Caco-2 (cell line): ENCODE data around the gene PXK. TPM values are rescaled to one million over a fixed set of nuclear protein-coding genes. Genes with fewer than 3 reads are reported as not detected.

Experiments used
- BruUV-seq: library from RNA; stranded (reverse); fragments of 400-500 nt; replicated peaks from 2 replicates; lab custom pipeline; 2021; lab: Mats Ljungman, UMichigan
- CTCF ChIA-PET: fragments of 300-600 bp; sonication (Branson Sonifier 250); formaldehyde crosslinking; loops from one replicate; lab custom pipeline; 2022; ENCODE audit warnings: antibody characterized with exemption; lab: Charles Lee
- POLR2A ChIA-PET: fragments of 300-600 bp; sonication (Branson Sonifier 250); formaldehyde crosslinking; loops from one replicate; lab custom pipeline; 2022; ENCODE audit warnings: antibody characterized with exemption; lab: Charles Lee
- DNase-seq, 2 experiments: peaks; one replicate each; pipeline versions ENCODE4 v3.0.0 to v3.0.0-alpha.2; 2020 to 2022
- H3K27me3 ChIP-seq: replicated peaks from 2 replicates; pipeline ENCODE4 v1.6.0; 2011; ENCODE audit warnings: low read length; ENCODE audit not compliant: control insufficient read depth, insufficient read depth
- H3K36me3 ChIP-seq: 2 replicates; pipeline ENCODE4 v1.5.1; 2011; ENCODE audit warnings: low read length; ENCODE audit not compliant: control insufficient read depth, insufficient read depth
- H3K4me1 ChIP-seq: fragments of 250-450 bp; sonication (Bioruptor Pico); 2 replicates; pipeline ENCODE4 v1.5.1; 2020; ENCODE audit warnings: mild to moderate bottlenecking
- H3K4me3 ChIP-seq: 2 replicates; pipeline ENCODE4 v1.5.1; 2011; ENCODE audit warnings: low read depth, mild to moderate bottlenecking, control low read depth, low read length
- H3K9me3 ChIP-seq: fragments of 250-450 bp; sonication (Bioruptor Pico); 2 replicates; pipeline ENCODE4 v1.5.1; 2020; ENCODE audit warnings: mild to moderate bottlenecking, moderate library complexity
- H3K27ac Mint-ChIP-seq: one replicate; pipeline ENCODE4 v1.8.0; 2022; ENCODE audit warnings: mixed read lengths; ENCODE audit not compliant: unreplicated experiment
- H3K27me3 Mint-ChIP-seq: one replicate; pipeline ENCODE4 v1.8.0; 2022; ENCODE audit warnings: mixed read lengths; ENCODE audit not compliant: insufficient read depth, unreplicated experiment
- H3K36me3 Mint-ChIP-seq: one replicate; pipeline ENCODE4 v1.8.0; 2022; ENCODE audit warnings: mild to moderate bottlenecking, mixed read lengths; ENCODE audit not compliant: insufficient read depth, unreplicated experiment
- H3K4me1 Mint-ChIP-seq: one replicate; pipeline ENCODE4 v1.8.0; 2022; ENCODE audit warnings: low read depth, mixed read lengths; ENCODE audit not compliant: unreplicated experiment
- H3K4me3 Mint-ChIP-seq: one replicate; pipeline ENCODE4 v1.8.0; 2022; ENCODE audit warnings: mild to moderate bottlenecking, moderate library complexity, mixed read lengths; ENCODE audit not compliant: unreplicated experiment
- H3K9me3 Mint-ChIP-seq: one replicate; pipeline ENCODE4 v1.8.0; 2022; ENCODE audit warnings: mixed read lengths; ENCODE audit not compliant: unreplicated experiment
- CTCF ChIP-seq, 2 experiments: fragments of 200-600 bp in 1 of 2; IDR thresholded peaks; 1 replicate in 1 of 2; 2 replicates in 1 of 2; pipeline versions ENCODE4 v1.5.1 to v1.8.0; 2011 to 2022; ENCODE audit warnings: antibody characterized with exemption in 1 of 2, control low read depth in 1 of 2, inconsistent platforms in 1 of 2, low read depth in 1 of 2, low read length in 1 of 2, mild to moderate bottlenecking in 1 of 2, moderate library complexity in 1 of 2; ENCODE audit not compliant: insufficient read depth in 1 of 2, severe bottlenecking in 1 of 2, unreplicated experiment in 1 of 2
- intact Hi-C: fragments of 100-400 bp; cut with micrococcal nuclease; formaldehyde crosslinking; loops from one replicate; pipeline ENCODE4 v1.10.0; 2022; ENCODE audit not compliant: unreplicated experiment
- total RNA-seq: library from RNA; stranded (reverse); gene quantifications from 2 replicates; pipeline ENCODE4 v1.2.3, GENCODE V29; 2022

PXK gene
- total RNA-seq, 1 experiment from 2014 or later = 9.1 TPM

DNA sequence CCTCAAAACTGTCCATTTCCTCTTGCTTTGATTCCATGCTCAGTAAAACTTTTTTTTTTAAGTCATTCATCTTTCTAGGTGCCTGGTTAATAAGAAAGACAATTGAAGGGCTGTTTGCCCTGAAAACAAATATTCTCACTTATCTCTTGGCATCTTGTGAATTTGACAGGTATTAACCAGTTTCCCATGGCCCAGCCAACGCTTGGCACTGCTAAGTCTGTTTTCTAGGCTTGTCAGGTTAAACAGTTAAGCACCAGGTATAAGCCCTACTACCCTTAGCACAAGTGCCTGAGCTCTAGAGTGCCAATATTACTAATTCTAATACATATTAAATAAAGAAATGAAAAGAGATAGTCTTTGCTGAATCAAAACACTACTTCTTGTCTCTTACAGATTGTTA is 36.3 kb downstream of the PXK start:
- no peak overlapping the region for H3K4me3 Mint-ChIP-seq
- no peaks in the 10 kb centered on the region for H3K4me1 Mint-ChIP-seq
- DNase-seq = no peak
- no peak overlapping the region for H3K4me3 ChIP-seq
- ChIA-PET POLR2A (no interaction called here), CTCF (no interaction called here)
- intact Hi-C loops = no loop called here
- H3K4me1 ChIP-seq = no peaks in the 10 kb centered on the region
- no peak overlapping the region for H3K27ac Mint-ChIP-seq
- H3K27me3 Mint-ChIP-seq = no peaks in the 10 kb centered on the region
- H3K36me3 Mint-ChIP-seq = no peaks in the 10 kb centered on the region
- no peak for TF ChIP-seq CTCF (IDR thresholded peaks at IDR 0.05; ENCODE audit: insufficient read depth in 1 of 2, low read depth in 1 of 2, low read length in 1 of 2, severe bottlenecking in 1 of 2, unreplicated experiment in 1 of 2)
- no peaks in the 10 kb centered on the region for H3K9me3 Mint-ChIP-seq
- no TSS peak for BruUV-seq
- no peaks in the 10 kb centered on the region for H3K9me3 ChIP-seq
- no peaks in the 10 kb centered on the region for H3K27me3 ChIP-seq
- H3K36me3 ChIP-seq = no peaks in the 10 kb centered on the region

- Mint-ChIP-seq H3K4me1 (no peaks in the 10 kb centered on the region), H3K27ac (no peak overlapping the region), H3K9me3 (no peaks in the 10 kb centered on the region), H3K36me3 (no peaks in the 10 kb centered on the region), H3K4me3 (no peak overlapping the region), H3K27me3 (no peaks in the 10 kb centered on the region)
- no peak overlapping the region for H3K4me3 ChIP-seq
- no peak for TF ChIP-seq CTCF (IDR thresholded peaks at IDR 0.05; ENCODE audit: insufficient read depth in 1 of 2, low read depth in 1 of 2, low read length in 1 of 2, severe bottlenecking in 1 of 2, unreplicated experiment in 1 of 2)
- no peaks in the 10 kb centered on the region for H3K27me3 ChIP-seq
- intact Hi-C loops = no loop called here
- no peaks in the 10 kb centered on the region for H3K36me3 ChIP-seq
- ChIA-PET CTCF (no interaction called here), POLR2A (no interaction called here)
- no peaks in the 10 kb centered on the region for H3K9me3 ChIP-seq
- BruUV-seq = no TSS peak
- H3K4me1 ChIP-seq = no peaks in the 10 kb centered on the region
- DNase-seq = no peak
These were observed 37.2 kb downstream of the PXK start for GRCh38 chr3:58369876-58370275.

GRCh38 chr3:58370407-58370806 is 37.7 kb downstream of the PXK start:
- Histone ChIP-seq H3K4me1 (no peaks in the 10 kb centered on the region), H3K9me3 (no peaks in the 10 kb centered on the region), H3K36me3 (no peaks in the 10 kb centered on the region), H3K4me3 (no peak overlapping the region), H3K27me3 (no peaks in the 10 kb centered on the region)
- Mint-ChIP-seq H3K27me3 (no peaks in the 10 kb centered on the region), H3K4me3 (no peak overlapping the region), H3K36me3 (no peaks in the 10 kb centered on the region), H3K27ac (no peak overlapping the region), H3K4me1 (no peaks in the 10 kb centered on the region), H3K9me3 (no peaks in the 10 kb centered on the region)
- TF ChIP-seq CTCF (IDR thresholded peaks at IDR 0.05; ENCODE audit: insufficient read depth in 1 of 2, low read depth in 1 of 2, low read length in 1 of 2, severe bottlenecking in 1 of 2, unreplicated experiment in 1 of 2) = no peak
- POLR2A ChIA-PET = interaction anchor here (0.7 kb wide), 1 partner anchor 222 kb away, joined by 3 read pairs; no protein-coding TSS in a partner anchor
- DNase-seq = no peak
- BruUV-seq = no TSS peak
- intact Hi-C loops = no loop called here
- CTCF ChIA-PET = no interaction called here
